H1 (cell line): ENCODE measurements around the gene C14orf93. TPM values are rescaled to one million over a fixed set of nuclear protein-coding genes. Genes with fewer than 3 reads are reported as not detected.
A peak's percentile ranks its signal among the peaks of the same experiment; 100 is the strongest.

ENCODE experiments used
- BACH1 ChIP-seq: IDR thresholded peaks from 2 replicates; pipeline ENCODE4 v1.6.1; 2012; ENCODE audit warnings: low read length, improper control_type of control experiment
- BRCA1 ChIP-seq: IDR thresholded peaks from 2 replicates; pipeline ENCODE4 v1.6.1; 2012; ENCODE audit warnings: low read depth, low read length, improper control_type of control experiment
- CEBPB ChIP-seq: IDR thresholded peaks from 2 replicates; pipeline ENCODE4 v1.6.1; 2012; ENCODE audit warnings: low read depth, low read length
- CREB1 ChIP-seq: IDR thresholded peaks from 2 replicates; pipeline ENCODE4 v1.6.1; 2012; ENCODE audit warnings: inconsistent platforms
- CTCF ChIP-seq, 3 experiments: IDR thresholded peaks; 1 replicate in 2 of 3; 2 replicates in 1 of 3; pipeline versions ENCODE4 v1.5.1 to v1.6.1; 2011; ENCODE audit warnings: low read length in 3 of 3, mild to moderate bottlenecking in 3 of 3, inconsistent platforms in 2 of 3, low read depth in 1 of 3, moderate library complexity in 1 of 3; ENCODE audit not compliant: insufficient read depth in 1 of 3; ENCODE audit errors: control extremely low read depth in 1 of 3
- HDAC2 ChIP-seq, 2 experiments: fragments of 300-600 bp in 1 of 2; sonication (generic) in 1 of 2; IDR thresholded peaks; 2 replicates each; pipeline ENCODE4 v1.6.1; 2011 to 2012; ENCODE audit warnings: low read depth in 2 of 2, low read length in 2 of 2, mild to moderate bottlenecking in 2 of 2, moderate library complexity in 2 of 2, borderline replicate concordance in 1 of 2, inconsistent platforms in 1 of 2
- HDAC6 ChIP-seq: IDR thresholded peaks from one replicate; pipeline ENCODE4 v1.7.1; 2012; ENCODE audit warnings: low read depth, mild to moderate bottlenecking, inconsistent platforms, low read length, moderate library complexity
- JUN ChIP-seq: IDR thresholded peaks from 2 replicates; pipeline ENCODE4 v1.6.1; 2011; ENCODE audit warnings: low read depth, mild to moderate bottlenecking, improper control_type of control experiment, low read length
- JUND ChIP-seq: IDR thresholded peaks from 2 replicates; pipeline ENCODE4 v1.6.1; 2011; ENCODE audit warnings: mild to moderate bottlenecking, improper control_type of control experiment, low read length
- KDM4A ChIP-seq: IDR thresholded peaks from one replicate; pipeline ENCODE4 v1.7.1; 2012; ENCODE audit warnings: low read depth, mild to moderate bottlenecking, moderate library complexity, low read length, inconsistent platforms; ENCODE audit not compliant: severe bottlenecking
- MAFK ChIP-seq: IDR thresholded peaks from 2 replicates; pipeline ENCODE4 v1.6.1; 2012; ENCODE audit warnings: low read depth, mild to moderate bottlenecking, improper control_type of control experiment, low read length
- NANOG ChIP-seq: IDR thresholded peaks from 2 replicates; pipeline ENCODE4 v1.6.1; 2011; ENCODE audit warnings: low read length, low read depth, mild to moderate bottlenecking, inconsistent platforms; ENCODE audit not compliant: insufficient read depth, poor library complexity, severe bottlenecking
- RNF2 ChIP-seq: fragments of 200-900, 300-1000 bp; sonication (generic); IDR thresholded peaks from 2 replicates; pipeline ENCODE4 v1.7.1; 2016; ENCODE audit warnings: borderline replicate concordance, low read depth, mild to moderate bottlenecking, antibody characterized with exemption, low read length; ENCODE audit not compliant: poor library complexity, severe bottlenecking; ENCODE audit errors: missing control alignments
- SIN3A ChIP-seq, 2 experiments: IDR thresholded peaks in 1 of 2; conservative IDR thresholded peaks in 1 of 2; 2 replicates each; pipeline ENCODE4 v1.6.1; 2011 to 2012; ENCODE audit warnings: low read length in 2 of 2, improper control_type of control experiment in 1 of 2, low read depth in 1 of 2, mild to moderate bottlenecking in 1 of 2
- SIX5 ChIP-seq: IDR thresholded peaks from 2 replicates; pipeline ENCODE4 v1.6.1; 2011; ENCODE audit warnings: mild to moderate bottlenecking, low read depth, low read length
- SUZ12 ChIP-seq: fragments of 200-600 bp; sonication (generic); IDR thresholded peaks from 2 replicates; pipeline ENCODE4 v1.6.1; 2012; ENCODE audit warnings: mild to moderate bottlenecking, inconsistent platforms, low read length, moderate library complexity, mixed read lengths
- polyA plus RNA-seq, 7 experiments: library from polyadenylated mRNA; depleted of rRNA in 3 of 7; stranded (reverse) in 5 of 7; unstranded in 2 of 7; fragments of >200 nt in 5 of 7; fragments of 200-250 nt in 2 of 7; gene quantifications; 1 replicate in 5 of 7; 2 replicates in 1 of 7; 4 replicates in 1 of 7; pipeline versions ENCODE4 v1.2.1 to v1.2.3, GENCODE V29; 2011 to 2013; ENCODE audit warnings: missing spikeins in 2 of 7, mixed read lengths in 2 of 7
- total RNA-seq: library from RNA; stranded (reverse); fragmentation: NEBNext Ultra II Directional; extraction: Animal tissue kit (Norgen Biotek cat#: 25700); gene quantifications from 2 replicates; pipeline ENCODE4 v1.2.1, GENCODE V29; 2021

The C14orf93 gene
- total and polyA plus RNA-seq, 2 of the 8 experiments (the other 6 are each of a cell fraction or from before 2014, with no cell fraction given), result 7.8 to 8.2 TPM

- TF ChIP-seq CTCF (IDR thresholded peaks at IDR 0.05; ENCODE audit: control extremely low read depth in 1 of 3, insufficient read depth in 1 of 3, low read depth in 1 of 3, low read length in 3 of 3) (peak; percentile 69 to 82 (median 77)), SIX5 (no peak), SUZ12 (no peak), CREB1 (0 out of 2 replicates have a peak, but pooled peaks have one; percentile 27), MAFK (no peak), JUN (no peak), SIN3A (conservative IDR thresholded peaks at IDR 0.05 in 1 of 2, IDR thresholded peaks at IDR 0.05 in 1 of 2; ENCODE audit: low read depth in 1 of 2, low read length in 2 of 2) (peak in 1 of 2 experiments; percentile 89; a peak in 2 of 4 replicates), RNF2 (peak; percentile 27), JUND (no peak), HDAC6 (no peak), HDAC2 (IDR thresholded peaks at IDR 0.05; ENCODE audit: borderline replicate concordance in 1 of 2, low read depth in 2 of 2, low read length in 2 of 2) (peak; percentile 34 to 63; a peak in 2 of 4 replicates), NANOG (no peak), BRCA1 (no peak), KDM4A (no peak), BACH1 (peak; percentile 80), CEBPB (no peak)
Observed at GRCh38 chr14:23056145-23056955, 46.4 kb upstream of the C14orf93 start (continued).
